Smooth muscle cell (in vitro differentiated cells): Measurements from ENCODE around the gene PRLH. TPM values are rescaled to one million over a fixed set of nuclear protein-coding genes. Genes with fewer than 3 reads are reported as not detected.

Source experiments
- DNase-seq: peaks from one replicate; lab custom pipeline; 2025; ENCODE audit not compliant: unreplicated experiment; lab: John Stamatoyannopoulos, UW
- H2AFZ ChIP-seq: fragments of 200-600 bp; sonication (generic); 2 replicates; pipeline ENCODE4 v1.6.0; 2016; ENCODE audit warnings: antibody characterized with exemption, low read depth, mild to moderate bottlenecking
- H3F3A ChIP-seq: fragments of 200-600 bp; sonication (generic); 2 replicates; pipeline ENCODE4 v1.6.0; 2017; ENCODE audit warnings: antibody characterized with exemption, low read depth
- H3K27ac ChIP-seq: fragments of 200-600 bp; sonication (generic); 2 replicates; pipeline ENCODE4 v1.5.1; 2016; ENCODE audit warnings: low read depth, mild to moderate bottlenecking
- H3K27me3 ChIP-seq: fragments of 200-600 bp; sonication (generic); 2 replicates; pipeline ENCODE4 v1.6.1; 2016; ENCODE audit warnings: low read depth, mild to moderate bottlenecking
- H3K36me3 ChIP-seq: fragments of 200-600 bp; sonication (generic); 2 replicates; pipeline ENCODE4 v1.5.1; 2016; ENCODE audit warnings: low read depth
- H3K4me1 ChIP-seq: fragments of 200-600 bp; sonication (generic); 2 replicates; pipeline ENCODE4 v1.5.1; 2016; ENCODE audit warnings: low read depth
- H3K4me2 ChIP-seq: fragments of 200-600 bp; sonication (generic); 2 replicates; pipeline ENCODE4 v1.6.0; 2016; ENCODE audit warnings: mild to moderate bottlenecking
- H3K4me3 ChIP-seq: fragments of 200-600 bp; sonication (generic); 2 replicates; pipeline ENCODE4 v1.5.1; 2016; ENCODE audit warnings: mild to moderate bottlenecking
- H3K79me2 ChIP-seq: fragments of 200-600 bp; sonication (generic); 2 replicates; pipeline ENCODE4 v1.6.0; 2016; ENCODE audit warnings: low read depth, mild to moderate bottlenecking
- H3K9ac ChIP-seq: fragments of 200-600 bp; sonication (generic); 2 replicates; pipeline ENCODE4 v1.6.0; 2016; ENCODE audit warnings: low read depth
- H3K9me3 ChIP-seq: fragments of 200-600 bp; sonication (generic); replicated peaks from 2 replicates; pipeline ENCODE4 v1.5.1; 2016; ENCODE audit warnings: low read depth
- H4K20me1 ChIP-seq: fragments of 200-600 bp; sonication (generic); 2 replicates; pipeline ENCODE4 v1.6.0; 2016; ENCODE audit warnings: low read depth
- CTCF ChIP-seq: fragments of 200-600 bp; sonication (generic); IDR thresholded peaks from 2 replicates; pipeline ENCODE4 v1.5.1; 2017; ENCODE audit warnings: borderline replicate concordance, mild to moderate bottlenecking, antibody characterized with exemption; ENCODE audit not compliant: insufficient read depth, poor library complexity, severe bottlenecking
- WGBS: methylation state at CpG from one replicate; pipeline ENCODE4 v1.1.7; 2016; ENCODE audit warnings: low lambda C conversion rate; 5-methylcytosine and 5-hydroxymethylcytosine counted together
- polyA plus RNA-seq: library from polyadenylated mRNA; unstranded; fragments of >200 nt; fragmentation: Nextera tagmentation; extraction: Ambion mirVana; gene quantifications from 2 replicates; pipeline ENCODE4 v1.2.1, GENCODE V29; 2016
- total RNA-seq: library from RNA; depleted of rRNA; stranded (reverse); fragments of >200 nt; gene quantifications from 2 replicates; pipeline ENCODE4 v1.2.3, GENCODE V29; 2014

Gene PRLH
- total and polyA plus RNA-seq, 2 experiments from 2014 or later = not detected

GRCh38 chr2:237583385-237584295, 17.3 kb downstream of the PRLH start:
- Histone ChIP-seq H3K27me3 (no peaks in the 10 kb centered on the region), H3K9ac (no peak overlapping the region), H3K4me3 (no peak overlapping the region), H3K4me1 (peaks cover 5% of the 10 kb centered on the region), H2AFZ (no peak overlapping the region), H3K36me3 (no peaks in the 10 kb centered on the region), H3K4me2 (no peak overlapping the region), H4K20me1 (no peaks in the 10 kb centered on the region), H3K79me2 (no peaks in the 10 kb centered on the region), H3K9me3 (no peaks in the 10 kb centered on the region), H3K27ac (no peak overlapping the region), H3F3A (no peaks in the 10 kb centered on the region)
- WGBS = 82% methylated on average over 14 of the region's 19 CpGs
- no peak for DNase-seq
- TF ChIP-seq CTCF = no peak

- no peak overlapping the region for H3K9ac ChIP-seq
- H3K4me2 ChIP-seq = no peak overlapping the region
- H3K79me2 ChIP-seq = no peaks in the 10 kb centered on the region
- 82% methylated on average over 15 of the region's 15 CpGs for WGBS
- peaks cover 5% of the 10 kb centered on the region for H3K4me1 ChIP-seq
- H3K4me3 ChIP-seq = no peak overlapping the region
- H3K27me3 ChIP-seq = no peaks in the 10 kb centered on the region
- no peaks in the 10 kb centered on the region for H3K9me3 ChIP-seq
- H4K20me1 ChIP-seq = no peaks in the 10 kb centered on the region
- H3K27ac ChIP-seq = no peak overlapping the region
- no peaks in the 10 kb centered on the region for H3F3A ChIP-seq
- TF ChIP-seq CTCF = no peak
- no peak overlapping the region for H2AFZ ChIP-seq
- no peak for DNase-seq
- no peaks in the 10 kb centered on the region for H3K36me3 ChIP-seq
Measured at GRCh38 chr2:237585590-237586221, 19.3 kb downstream of the PRLH start.

DNA sequence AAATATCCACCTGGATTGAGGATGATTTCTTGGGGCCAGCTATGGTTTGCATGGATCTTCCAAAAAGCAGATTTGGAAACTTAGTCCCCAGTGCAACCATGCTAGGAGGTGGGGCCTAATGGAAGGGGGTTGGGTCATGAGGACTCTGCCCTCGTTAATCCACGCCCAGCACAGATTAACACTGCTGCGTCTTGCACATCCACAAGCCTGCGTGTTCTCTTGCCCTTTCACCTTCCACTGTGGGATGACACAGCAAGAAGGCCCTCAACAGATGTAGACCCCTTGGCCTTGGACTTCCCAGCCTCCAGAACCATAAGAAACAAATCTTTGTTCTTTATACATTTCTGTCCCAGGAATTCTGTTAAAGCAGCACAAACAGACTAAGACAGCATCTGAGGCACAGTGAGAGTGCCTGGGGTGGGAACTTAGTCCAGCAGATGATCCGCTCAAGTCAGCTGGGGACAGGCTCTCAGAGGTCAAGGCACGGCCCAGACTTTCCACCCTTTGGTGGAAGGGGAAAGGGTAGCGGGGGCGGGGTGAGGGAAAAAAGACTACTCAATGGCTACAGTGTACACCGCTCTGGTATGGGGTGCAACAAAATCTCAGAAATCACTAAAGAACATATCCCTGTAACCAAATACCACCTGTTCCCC, 21.8 kb downstream of the PRLH start:
- Histone ChIP-seq H3K9ac (no peak overlapping the region), H2AFZ (no peak overlapping the region), H4K20me1 (no peaks in the 10 kb centered on the region), H3K27ac (no peak overlapping the region), H3K27me3 (no peaks in the 10 kb centered on the region), H3K4me3 (peak overlapping the region; percentile 41), H3K9me3 (no peaks in the 10 kb centered on the region), H3F3A (no peaks in the 10 kb centered on the region), H3K79me2 (no peaks in the 10 kb centered on the region), H3K4me2 (no peak overlapping the region), H3K4me1 (peaks cover 3% of the 10 kb centered on the region), H3K36me3 (no peaks in the 10 kb centered on the region)
- 86% methylated on average over 9 of the region's 9 CpGs for WGBS
- TF ChIP-seq CTCF = no peak
- DNase-seq = no peak
